HG02970 (cell line): Measurements from ENCODE around the gene FASN.
"Not testable (repeated sequence)": the region's sequence is repeated elsewhere in the genome, so short reads cannot be mapped to it uniquely, and the experiment has no call there.

Source experiments
- ATAC-seq: cut with Tn5 transposase; IDR thresholded peaks from one replicate; pipeline ENCODE4 v1.9.1; 2021; ENCODE audit warnings: mild to moderate bottlenecking, moderate library complexity, moderate number of reproducible peaks; ENCODE audit not compliant: unreplicated experiment, low FRiP score

FASN gene

GRCh38 chr17:82098169-82098938 is at the start of gene FASN:
Gene FASN (minus strand): TSS chr17:82098236. CDS start chr17:82096445, 1,791 bp downstream.
- ATAC-seq: peak; percentile 65

GRCh38 chr17:82146663-82147654 is 48.9 kb upstream of the FASN start:
- no peak for ATAC-seq

GRCh38 chr17:82145550-82146155 is 47.6 kb upstream of the FASN start:
- no peak for ATAC-seq

GRCh38 chr17:82143333-82143732 is 45.3 kb upstream of the FASN start:
- ATAC-seq: no peak

GRCh38 chr17:82139961-82140360 is 41.9 kb upstream of the FASN start:
- not testable (repeated sequence) for ATAC-seq

- ATAC-seq: no peak
Observed at GRCh38 chr17:82138511-82138992, 40.5 kb upstream of the FASN start.

GRCh38 chr17:82134101-82134500 is 36.1 kb upstream of the FASN start:
- no peak for ATAC-seq

GRCh38 chr17:82133166-82133953 is 35.3 kb upstream of the FASN start:
- not testable (repeated sequence) for ATAC-seq

GRCh38 chr17:82129095-82129494 is 31.1 kb upstream of the FASN start:
- no peak for ATAC-seq

GRCh38 chr17:82128287-82128686 is 30.3 kb upstream of the FASN start:
- no peak for ATAC-seq

GRCh38 chr17:82127704-82128103 is 29.7 kb upstream of the FASN start:
- ATAC-seq: no peak

- no peak for ATAC-seq
Observed at GRCh38 chr17:82127315-82127595, 29.2 kb upstream of the FASN start.

GRCh38 chr17:82126556-82127314 is 28.7 kb upstream of the FASN start:
- ATAC-seq: no peak

- ATAC-seq: no peak
Observed at GRCh38 chr17:82124101-82124500, 26.1 kb upstream of the FASN start.

GRCh38 chr17:82121660-82122629 is 23.9 kb upstream of the FASN start:
- no peak for ATAC-seq

GRCh38 chr17:82121246-82121645 is 23.2 kb upstream of the FASN start:
- ATAC-seq: no peak

- ATAC-seq: no peak
Observed at GRCh38 chr17:82120148-82120547, 22.1 kb upstream of the FASN start.

- ATAC-seq: no peak
Observed at GRCh38 chr17:82118815-82119380, 20.9 kb upstream of the FASN start.
